Inflammatory macrophage (primary cell): ENCODE results near the gene HPSE2.
A peak's percentile ranks its signal among the peaks of the same experiment; 100 is the strongest.

Source experiments
- DNase-seq, 2 donors: peaks; one replicate each; pipeline ENCODE4 v3.0.0-alpha.2; 2020 to 2022

The HPSE2 gene

GRCh38 chr10:98831391-98831790, 404.3 kb downstream of the HPSE2 start:
- DNase-seq, result no peak

GRCh38 chr10:98825741-98826140, 409.9 kb downstream of the HPSE2 start:
- DNase-seq, result no peak

GRCh38 chr10:98817396-98817795, 418.3 kb downstream of the HPSE2 start:
- DNase-seq, result no peak

GRCh38 chr10:98815039-98815885, 420.4 kb downstream of the HPSE2 start:
- DNase-seq, result no peak

- no peak for DNase-seq
Observed at GRCh38 chr10:98814470-98814869, 421.2 kb downstream of the HPSE2 start.

- DNase-seq, result no peak
Observed at GRCh38 chr10:98808282-98808892, 427.3 kb downstream of the HPSE2 start.

- DNase-seq, result no peak
Observed at GRCh38 chr10:98800263-98800662, 435.4 kb downstream of the HPSE2 start.

- no peak for DNase-seq
Observed at GRCh38 chr10:98795467-98795866, 440.2 kb downstream of the HPSE2 start.

- peak in 1 of 2 donors; percentile 6 for DNase-seq
Observed at GRCh38 chr10:98790817-98791216, 444.8 kb downstream of the HPSE2 start.

- no peak for DNase-seq
Observed at GRCh38 chr10:98778277-98778759, 457.3 kb downstream of the HPSE2 start.

- DNase-seq, result no peak
Observed at GRCh38 chr10:98758463-98758862, 477.2 kb downstream of the HPSE2 start.

GRCh38 chr10:98748298-98748697, 487.4 kb downstream of the HPSE2 start:
- peak; percentile 30 to 35 for DNase-seq

GRCh38 chr10:98745645-98746044, 490.0 kb downstream of the HPSE2 start:
- no peak for DNase-seq

GRCh38 chr10:98720551-98720950, 515.1 kb downstream of the HPSE2 start:
- no peak for DNase-seq

- DNase-seq, result no peak
Observed at GRCh38 chr10:98713586-98713985, 522.1 kb downstream of the HPSE2 start.

GRCh38 chr10:98696516-98696915, 539.1 kb downstream of the HPSE2 start:
- DNase-seq, result no peak

- no peak for DNase-seq
Observed at GRCh38 chr10:98694883-98695282, 540.8 kb downstream of the HPSE2 start.

GRCh38 chr10:98694014-98694413, 541.6 kb downstream of the HPSE2 start:
- no peak for DNase-seq

GRCh38 chr10:98687685-98688084, 548.0 kb downstream of the HPSE2 start:
- DNase-seq, result no peak

- no peak for DNase-seq
Observed at GRCh38 chr10:98684019-98684899, 551.4 kb downstream of the HPSE2 start.

GRCh38 chr10:98676895-98677294, 558.8 kb downstream of the HPSE2 start:
- no peak for DNase-seq

GRCh38 chr10:98675902-98676301, 559.8 kb downstream of the HPSE2 start:
- DNase-seq, result no peak

- DNase-seq, result no peak
Observed at GRCh38 chr10:98673171-98673782, 562.4 kb downstream of the HPSE2 start.
